WTC11 (cell line): ENCODE measurements around the gene GPR162. TPM values are rescaled to one million over a fixed set of nuclear protein-coding genes. Genes with fewer than 3 reads are reported as not detected.
A peak's percentile ranks its signal among the peaks of the same experiment; 100 is the strongest.

Source experiments
- ATF2 ChIP-seq: sonication (generic); formaldehyde crosslinking; IDR thresholded peaks from 2 replicates; pipeline ENCODE4 v1.8.1; 2022; ENCODE audit warnings: low read depth, missing genetic modification reagents, borderline replicate concordance
- CBFB ChIP-seq: sonication (generic); formaldehyde crosslinking; IDR thresholded peaks from 2 replicates; pipeline ENCODE4 v1.8.1; 2022; ENCODE audit warnings: mild to moderate bottlenecking, low read depth, missing genetic modification reagents
- CDX4 ChIP-seq: fragments of 250-450 bp; sonication (Bioruptor Pico); IDR thresholded peaks from 2 replicates; pipeline ENCODE4 v1.9.0; 2021; ENCODE audit warnings: moderate library complexity, mild to moderate bottlenecking, inconsistent platforms, borderline replicate concordance
- CREM ChIP-seq: sonication (generic); formaldehyde crosslinking; IDR thresholded peaks from 2 replicates; pipeline ENCODE4 v1.8.1; 2022; ENCODE audit warnings: mild to moderate bottlenecking, missing genetic modification reagents, moderate library complexity
- CTCF ChIP-seq: fragments of 200-600 bp; IDR thresholded peaks from 2 replicates; pipeline ENCODE4 v1.8.0; 2022; ENCODE audit warnings: antibody characterized with exemption
- ETV6 ChIP-seq: sonication (generic); formaldehyde crosslinking; IDR thresholded peaks from 2 replicates; pipeline ENCODE4 v1.8.1; 2022; ENCODE audit warnings: mild to moderate bottlenecking, missing genetic modification reagents
- FOXK1 ChIP-seq: sonication (generic); formaldehyde crosslinking; IDR thresholded peaks from 2 replicates; pipeline ENCODE4 v1.8.0; 2022; ENCODE audit warnings: mild to moderate bottlenecking, moderate library complexity, missing genetic modification reagents
- GABPB1 ChIP-seq: sonication (generic); formaldehyde crosslinking; IDR thresholded peaks from 2 replicates; pipeline ENCODE4 v1.8.1; 2023; ENCODE audit warnings: mild to moderate bottlenecking, missing genetic modification reagents
- HMGA2 ChIP-seq: fragments of 250-450 bp; sonication (Bioruptor Pico); IDR thresholded peaks from 2 replicates; pipeline ENCODE4 v1.4.0; 2021; ENCODE audit warnings: mild to moderate bottlenecking, moderate library complexity
- IRF2 ChIP-seq: sonication (generic); formaldehyde crosslinking; IDR thresholded peaks from 2 replicates; pipeline ENCODE4 v1.8.0; 2022; ENCODE audit warnings: low read depth, missing genetic modification reagents, borderline replicate concordance
- JAZF1 ChIP-seq: fragments of 250-450 bp; sonication (Bioruptor Pico); IDR thresholded peaks from 2 replicates; pipeline ENCODE4 v1.9.0; 2021; ENCODE audit warnings: moderate library complexity, mild to moderate bottlenecking, inconsistent platforms
- KAT7 ChIP-seq: sonication (generic); formaldehyde crosslinking; IDR thresholded peaks from 2 replicates; pipeline ENCODE4 v1.8.1; 2023; ENCODE audit warnings: missing genetic modification reagents, mild to moderate bottlenecking, borderline replicate concordance
- NFYB ChIP-seq: sonication (generic); formaldehyde crosslinking; conservative IDR thresholded peaks from 2 replicates; pipeline ENCODE4 v1.8.0; 2022; ENCODE audit warnings: low read depth, missing genetic modification reagents
- NR1H2 ChIP-seq: sonication (generic); formaldehyde crosslinking; IDR thresholded peaks from 2 replicates; pipeline ENCODE4 v1.9.0; 2021; ENCODE audit warnings: mild to moderate bottlenecking, moderate library complexity, missing genetic modification reagents
- OVOL2 ChIP-seq: fragments of 250-450 bp; sonication (Bioruptor Pico); IDR thresholded peaks from 2 replicates; pipeline ENCODE4 v1.9.0; 2021; ENCODE audit warnings: mild to moderate bottlenecking, borderline replicate concordance
- PREB ChIP-seq: sonication (generic); formaldehyde crosslinking; IDR thresholded peaks from 2 replicates; pipeline ENCODE4 v1.8.1; 2022; ENCODE audit warnings: mild to moderate bottlenecking, missing genetic modification reagents, moderate library complexity, borderline replicate concordance
- RELA ChIP-seq: sonication (generic); formaldehyde crosslinking; IDR thresholded peaks from 2 replicates; pipeline ENCODE4 v1.8.1; 2022; ENCODE audit warnings: missing genetic modification reagents, mild to moderate bottlenecking, borderline replicate concordance
- SOX15 ChIP-seq: fragments of 250-450 bp; sonication (Bioruptor Pico); IDR thresholded peaks from 2 replicates; pipeline ENCODE4 v1.9.0; 2021; ENCODE audit warnings: mild to moderate bottlenecking
- STAT6 ChIP-seq: sonication (generic); formaldehyde crosslinking; conservative IDR thresholded peaks from 2 replicates; pipeline ENCODE4 v1.8.1; 2023; ENCODE audit warnings: mild to moderate bottlenecking, low read depth, missing genetic modification reagents, moderate library complexity
- TEAD4 ChIP-seq: sonication (generic); formaldehyde crosslinking; IDR thresholded peaks from 2 replicates; pipeline ENCODE4 v1.8.0; 2022; ENCODE audit warnings: mild to moderate bottlenecking, missing genetic modification reagents
- USF1 ChIP-seq: sonication (generic); formaldehyde crosslinking; IDR thresholded peaks from 2 replicates; pipeline ENCODE4 v1.8.0; 2022; ENCODE audit warnings: mild to moderate bottlenecking, missing genetic modification reagents
- ZBTB43 ChIP-seq: sonication (generic); formaldehyde crosslinking; IDR thresholded peaks from 2 replicates; pipeline ENCODE4 v1.8.1; 2023; ENCODE audit warnings: mild to moderate bottlenecking, missing genetic modification reagents
- ZNF219 ChIP-seq: sonication (generic); formaldehyde crosslinking; IDR thresholded peaks from 2 replicates; pipeline ENCODE4 v1.8.0; 2023; ENCODE audit warnings: missing genetic modification reagents, mild to moderate bottlenecking, borderline replicate concordance
- ZNF232 ChIP-seq: sonication (generic); formaldehyde crosslinking; IDR thresholded peaks from 2 replicates; pipeline ENCODE4 v1.8.0; 2022; ENCODE audit warnings: mild to moderate bottlenecking, missing genetic modification reagents
- ZNF317 ChIP-seq: sonication (generic); formaldehyde crosslinking; IDR thresholded peaks from 2 replicates; pipeline ENCODE4 v1.8.1; 2023; ENCODE audit warnings: low read depth, mild to moderate bottlenecking, moderate library complexity, missing genetic modification reagents, borderline replicate concordance
- ZNF396 ChIP-seq: fragments of 250-450 bp; sonication (Bioruptor Pico); IDR thresholded peaks from 2 replicates; pipeline ENCODE4 v1.8.0; 2021; ENCODE audit warnings: mild to moderate bottlenecking, moderate library complexity, borderline replicate concordance
- ZNF512 ChIP-seq: sonication (generic); formaldehyde crosslinking; IDR thresholded peaks from 2 replicates; pipeline ENCODE4 v1.8.1; 2022; ENCODE audit warnings: missing genetic modification reagents, borderline replicate concordance
- total RNA-seq: library from RNA; stranded (reverse); gene quantifications from 3 replicates; pipeline ENCODE4 v1.2.3, GENCODE V29; 2021

The GPR162 gene
- total RNA-seq, 1 experiment from 2014 or later = 7.3 TPM

- TF ChIP-seq ZNF232 (CRISPR knock-in tag) = peak; percentile 61; the same call in 1 of the 2 replicates
- TF ChIP-seq USF1 (CRISPR knock-in tag) = no peak
- 0 out of 2 replicates have a peak, but pooled peaks have one; percentile 9 for TF ChIP-seq GABPB1 (CRISPR knock-in tag)
- TF ChIP-seq OVOL2 = 0 out of 2 replicates have a peak, but pooled peaks have one; percentile 31
- no peak for TF ChIP-seq TEAD4 (CRISPR knock-in tag)
- no peak for TF ChIP-seq ZNF219 (CRISPR knock-in tag)
- no peak for TF ChIP-seq KAT7 (CRISPR knock-in tag)
- TF ChIP-seq ZNF396 (CRISPR knock-in tag) = no peak
- no peak for TF ChIP-seq PREB (CRISPR knock-in tag)
- TF ChIP-seq NR1H2 (CRISPR knock-in tag) = no peak
- TF ChIP-seq JAZF1 (CRISPR knock-in tag) = no peak
- TF ChIP-seq NFYB (CRISPR knock-in tag) = no peak
- no peak for TF ChIP-seq STAT6 (CRISPR knock-in tag)
- no peak for TF ChIP-seq RELA (CRISPR knock-in tag)
- TF ChIP-seq CBFB (CRISPR knock-in tag) = 0 out of 2 replicates have a peak, but pooled peaks have one; percentile 31
- no peak; the same call in 1 of the 2 replicates for TF ChIP-seq FOXK1 (CRISPR knock-in tag)
- TF ChIP-seq HMGA2 (CRISPR knock-in tag) = no peak
- TF ChIP-seq ZBTB43 = no peak
- no peak for TF ChIP-seq ETV6 (CRISPR knock-in tag)
- peak; percentile 33; the same call in 1 of the 2 replicates for TF ChIP-seq CREM (CRISPR knock-in tag)
- TF ChIP-seq SOX15 (CRISPR knock-in tag) = no peak
- TF ChIP-seq ATF2 (CRISPR knock-in tag) = no peak
- TF ChIP-seq IRF2 (CRISPR knock-in tag) = no peak
- no peak for TF ChIP-seq ZNF512 (CRISPR knock-in tag)
- TF ChIP-seq CDX4 (CRISPR knock-in tag) = no peak
- no peak; the same call in 1 of the 2 replicates for TF ChIP-seq ZNF317 (CRISPR knock-in tag)
- TF ChIP-seq CTCF = no peak
Measured at GRCh38 chr12:6867413-6868210, 46.0 kb downstream of the GPR162 start, which contains the start of gene TPI1 (continued).
